Measurements from ENCODE around the gene RAPGEF6.

RAPGEF6 gene

GRCh38 chr5:131538177-131538593 is 96.8 kb downstream of the RAPGEF6 start (continued):
- no peak for TF ChIP-seq PRDM4 (tag by site-specific recombination; IDR thresholded peaks at IDR 0.05)

- POLR2A ChIA-PET, result interaction anchor here (0.7 kb wide), 1 partner anchor 13 kb away, joined by 3 read pairs; no protein-coding TSS in a partner anchor
- Histone ChIP-seq H3K4me1 (ENCODE audit: control insufficient read depth, insufficient read depth, low read length) (peaks cover 35% of the 10 kb centered on the region), H3K36me3 (ENCODE audit: control insufficient read depth in 2 of 2, insufficient read depth in 1 of 2, low read length in 2 of 2) (no peaks in the 10 kb centered on the region), H3K9me3 (ENCODE audit: control insufficient read depth, insufficient read depth, low read depth, low read length) (no peaks in the 10 kb centered on the region), H3K4me3 (ENCODE audit: low read depth, low read length) (no peak overlapping the region), H3K27ac (ENCODE audit: extremely low read depth, low read depth, low read length) (no peak overlapping the region)
- TF ChIP-seq ZNF529 (tag by site-specific recombination; IDR thresholded peaks at IDR 0.05; ENCODE audit: insufficient replicate concordance) (no peak), ZNF426 (tag by site-specific recombination; IDR thresholded peaks at IDR 0.05) (no peak), HOXD13 (CRISPR knock-in tag; IDR thresholded peaks at IDR 0.05; ENCODE audit: borderline replicate concordance) (no peak), ZNF623 (tag by site-specific recombination; IDR thresholded peaks at IDR 0.05) (no peak), ZNF501 (tag by site-specific recombination; IDR thresholded peaks at IDR 0.05) (no peak), ZSCAN4 (tag by site-specific recombination; IDR thresholded peaks at IDR 0.05) (no peak), BCL11A (tag by site-specific recombination; IDR thresholded peaks at IDR 0.05; ENCODE audit: low read depth) (no peak), ZNF555 (tag by site-specific recombination; conservative IDR thresholded peaks at IDR 0.05) (no peak)
- CTCF ChIA-PET, result no interaction called here
Observed at GRCh38 chr5:131536850-131537448, 98.1 kb downstream of the RAPGEF6 start.

GRCh38 chr5:131536211-131536826 is 98.7 kb downstream of the RAPGEF6 start:
- ChIA-PET CTCF (no interaction called here), POLR2A (interaction anchor here (0.7 kb wide), 1 partner anchor 13 kb away, joined by 3 read pairs; no protein-coding TSS in a partner anchor)
- H3K4me1 ChIP-seq (ENCODE audit: control insufficient read depth, insufficient read depth, low read length), result peaks cover 35% of the 10 kb centered on the region
- no peak overlapping the region for H3K4me3 ChIP-seq (ENCODE audit: low read depth, low read length)
- H3K9me3 ChIP-seq (ENCODE audit: control insufficient read depth, insufficient read depth, low read depth, low read length), result no peaks in the 10 kb centered on the region
- no peaks in the 10 kb centered on the region for H3K36me3 ChIP-seq (ENCODE audit: control insufficient read depth in 2 of 2, insufficient read depth in 1 of 2, low read length in 2 of 2)
- no peak overlapping the region for H3K27ac ChIP-seq (ENCODE audit: extremely low read depth, low read depth, low read length)
- no peak for TF ChIP-seq ZBTB26 (tag by site-specific recombination; optimal IDR thresholded peaks at IDR 0.05)
- no peak for TF ChIP-seq ZNF112 (tag by site-specific recombination; IDR thresholded peaks at IDR 0.05)
- peak; percentile 40; the same call in 1 of the 2 replicates for TF ChIP-seq ZNF580 (tag by site-specific recombination; IDR thresholded peaks at IDR 0.05)
- TF ChIP-seq ZNF366 (tag by site-specific recombination; conservative IDR thresholded peaks at IDR 0.05), result peak; percentile 78
- TF ChIP-seq KLF8 (tag by site-specific recombination; IDR thresholded peaks at IDR 0.05), result 0 out of 2 replicates have a peak, but pooled peaks have one; percentile 41
- no peak for TF ChIP-seq ZNF433 (tag by site-specific recombination; IDR thresholded peaks at IDR 0.05; ENCODE audit: low read depth)
- no peak for TF ChIP-seq ZNF544 (tag by site-specific recombination; IDR thresholded peaks at IDR 0.05)
- no peak for TF ChIP-seq SCRT2 (tag by site-specific recombination; IDR thresholded peaks at IDR 0.05)
- TF ChIP-seq ZNF560 (tag by site-specific recombination; IDR thresholded peaks at IDR 0.05; ENCODE audit: borderline replicate concordance), result no peak
- no peak for TF ChIP-seq ZNF221 (tag by site-specific recombination; IDR thresholded peaks at IDR 0.05; ENCODE audit: borderline replicate concordance)
- peak; percentile 35; the same call in 1 of the 2 replicates for TF ChIP-seq ZNF692 (tag by site-specific recombination; IDR thresholded peaks at IDR 0.05)
- TF ChIP-seq PRDM1 (tag by site-specific recombination; IDR thresholded peaks at IDR 0.05), result peak; percentile 68
- TF ChIP-seq ZNF513 (tag by site-specific recombination; IDR thresholded peaks at IDR 0.05), result peak; percentile 86
- no peak for TF ChIP-seq ZNF37A (tag by site-specific recombination; IDR thresholded peaks at IDR 0.05)

All from HEK293 (cell line).